GM12878 (cell line): Measurements from ENCODE around the gene BNIP2. TPM values are rescaled to one million over a fixed set of nuclear protein-coding genes. Genes with fewer than 3 reads are reported as not detected.

ENCODE experiments used
- ATAC-seq: fragments of 200-7000 bp; cut with Tn5 transposase; 3 replicates; pipeline ENCODE4 v1.9.1; 2020; ENCODE audit warnings: mild to moderate bottlenecking, moderate library complexity
- BruUV-seq: library from RNA; stranded (reverse); fragments of 400-500 nt; replicated peaks from 2 replicates; lab custom pipeline; 2021; lab: Mats Ljungman, UMichigan
- CTCF ChIA-PET: fragments of 300-600 bp; sonication (Branson Sonifier 250); formaldehyde crosslinking; extraction: SDS; loops from one replicate; lab custom pipeline; 2021; ENCODE audit warnings: inconsistent platforms; lab: Yijun Ruan, JAX
- POLR2A ChIA-PET: fragments of 350-600 bp; formaldehyde crosslinking; extraction: SDS; loops from one replicate; lab custom pipeline; 2021; ENCODE audit warnings: inconsistent platforms; lab: Charles Lee
- RAD21 ChIA-PET: fragments of 300-600 bp; sonication (Branson Sonifier 250); formaldehyde crosslinking; loops from one replicate; lab custom pipeline; 2023; ENCODE audit warnings: antibody characterized with exemption; ENCODE audit not compliant: unreplicated experiment; lab: Charles Lee
- SMC1A ChIA-PET: fragments of 300-600 bp; sonication (Branson Sonifier 250); formaldehyde crosslinking; loops from one replicate; lab custom pipeline; 2023; ENCODE audit not compliant: unreplicated experiment, uncharacterized antibody; lab: Charles Lee
- DNase-seq: peaks from one replicate; pipeline ENCODE4 v3.0.0-alpha.2; 2011; ENCODE audit warnings: low read depth, low spot score
- FAIRE-seq: peaks from 3 replicates; lab custom pipeline; 2011; peaks lifted over from hg19 to GRCh38; lab: Jason Lieb, UNC
- H2AFZ ChIP-seq: 2 replicates; pipeline ENCODE4 v1.6.0; 2011; ENCODE audit warnings: low read depth, low read length, control low read depth; ENCODE audit not compliant: control insufficient read depth
- H3K27ac ChIP-seq: 2 replicates; pipeline ENCODE4 v1.5.1; 2011; ENCODE audit warnings: control low read depth; ENCODE audit not compliant: control insufficient read depth, insufficient read depth
- H3K27me3 ChIP-seq, 2 experiments: replicated peaks in 1 of 2; 2 replicates each; pipeline versions ENCODE4 v1.6.0 to v1.6.1; 2011; ENCODE audit warnings: low read length in 1 of 2; ENCODE audit not compliant: control insufficient read depth in 2 of 2, insufficient read depth in 2 of 2
- H3K36me3 ChIP-seq, 2 experiments: 2 replicates each; pipeline ENCODE4 v1.5.1; 2011; ENCODE audit warnings: low read length in 1 of 2; ENCODE audit not compliant: control insufficient read depth in 2 of 2, insufficient read depth in 2 of 2
- H3K4me1 ChIP-seq: 2 replicates; pipeline ENCODE4 v1.6.1; 2011; ENCODE audit warnings: mild to moderate bottlenecking, low read length, moderate library complexity, mixed read lengths; ENCODE audit not compliant: control insufficient read depth, insufficient read depth
- H3K4me2 ChIP-seq: 2 replicates; pipeline ENCODE4 v1.6.0; 2011; ENCODE audit warnings: control low read depth; ENCODE audit not compliant: control insufficient read depth, insufficient read depth
- H3K4me3 ChIP-seq: fragments of 200-600 bp; sonication (generic); 2 replicates; pipeline ENCODE4 v1.5.1; 2016
- H3K79me2 ChIP-seq: 2 replicates; pipeline ENCODE4 v1.6.0; 2011; ENCODE audit warnings: low read length; ENCODE audit not compliant: control insufficient read depth, insufficient read depth
- H3K9ac ChIP-seq: 2 replicates; pipeline ENCODE4 v1.8.0; 2011; ENCODE audit warnings: low read length, control low read depth, mixed read lengths; ENCODE audit not compliant: control insufficient read depth, insufficient read depth
- H3K9me3 ChIP-seq: replicated peaks from 3 replicates; pipeline ENCODE4 v1.5.1; 2011; ENCODE audit warnings: mild to moderate bottlenecking, low read length; ENCODE audit not compliant: control insufficient read depth, insufficient read depth
- H4K20me1 ChIP-seq: 2 replicates; pipeline ENCODE4 v1.6.0; 2011; ENCODE audit not compliant: control insufficient read depth, insufficient read depth
- ASH2L ChIP-seq: fragments of 300-600, 200-600 bp; sonication (generic); IDR thresholded peaks from 2 replicates; pipeline ENCODE4 v1.6.1; 2017; ENCODE audit warnings: low read depth, mild to moderate bottlenecking, borderline replicate concordance
- CEBPZ ChIP-seq: fragments of 150-350 bp; IDR thresholded peaks from 2 replicates; pipeline ENCODE4 v1.6.1; 2016; ENCODE audit warnings: low read depth, low read length
- IKZF2 ChIP-seq, 2 experiments: fragments of 450-650 bp; IDR thresholded peaks; 2 replicates each; pipeline ENCODE4 v1.6.1; 2017; ENCODE audit warnings: mild to moderate bottlenecking in 2 of 2, moderate library complexity in 2 of 2
- IRF4 ChIP-seq: IDR thresholded peaks from 2 replicates; pipeline ENCODE4 v1.6.1; 2011; ENCODE audit warnings: low read depth, low read length
- MYC ChIP-seq: IDR thresholded peaks from 2 replicates; pipeline ENCODE4 v1.6.1; 2011; ENCODE audit warnings: mild to moderate bottlenecking, low read length, moderate library complexity, inconsistent platforms; ENCODE audit not compliant: insufficient read depth, insufficient replicate concordance, insufficient read length, severe bottlenecking
- NFIC ChIP-seq: IDR thresholded peaks from 2 replicates; pipeline ENCODE4 v1.6.1; 2012; ENCODE audit warnings: low read depth, mild to moderate bottlenecking, inconsistent platforms, low read length, moderate library complexity
- NFYB ChIP-seq: IDR thresholded peaks from 2 replicates; pipeline ENCODE4 v1.6.1; 2011; ENCODE audit warnings: low read depth, mild to moderate bottlenecking, low read length, improper control_type of control experiment, moderate library complexity; ENCODE audit not compliant: insufficient read depth
- RAD51 ChIP-seq: fragments of 450-650 bp; IDR thresholded peaks from 2 replicates; pipeline ENCODE4 v1.6.1; 2016; ENCODE audit warnings: moderate library complexity, mild to moderate bottlenecking, inconsistent platforms
- SIX5 ChIP-seq: IDR thresholded peaks from 2 replicates; pipeline ENCODE4 v1.6.1; 2011; ENCODE audit warnings: mild to moderate bottlenecking, low read depth, low read length, moderate library complexity; ENCODE audit not compliant: severe bottlenecking
- TAF1 ChIP-seq: IDR thresholded peaks from 2 replicates; pipeline ENCODE4 v1.6.1; 2011; ENCODE audit warnings: mild to moderate bottlenecking, low read depth, low read length, borderline replicate concordance
- ZBED1 ChIP-seq: IDR thresholded peaks from 2 replicates; pipeline ENCODE4 v1.6.1; 2016; ENCODE audit warnings: borderline replicate concordance
- ZSCAN29 ChIP-seq: fragments of 450-650 bp; IDR thresholded peaks from 2 replicates; pipeline ENCODE4 v1.6.1; 2017; ENCODE audit warnings: mild to moderate bottlenecking, moderate library complexity
- WGBS: methylation state at CpG from one replicate; pipeline ENCODE4 v1.1.6; 2016; ENCODE audit warnings: low lambda C conversion rate; ENCODE audit not compliant: insufficient replicate concordance, insufficient coverage; ENCODE audit errors: missing lambda C conversion rate; 5-methylcytosine and 5-hydroxymethylcytosine counted together
- in situ Hi-C: fragments of 300-500 bp; cut with MboI; formaldehyde crosslinking; loops from 9 replicates; pipeline ENCODE4 v1.14.3; 2018; ENCODE audit warnings: mixed read lengths
- intact Hi-C: fragments of 100-400 bp; cut with micrococcal nuclease; formaldehyde crosslinking; loops from one replicate; pipeline ENCODE4 v1.14.2; 2022; ENCODE audit not compliant: unreplicated experiment
- polyA plus RNA-seq, 11 experiments: library from polyadenylated mRNA; depleted of rRNA in 4 of 11; unstranded in 6 of 11; stranded (reverse) in 5 of 11; fragments of >200 nt; fragmentation: Nextera tagmentation in 4 of 11; fragmentation: Illumina TruSeq in 1 of 11; extraction: Ambion mirVana in 4 of 11; extraction: Trizol in 1 of 11; gene quantifications; 1 replicate in 1 of 11; 2 replicates in 10 of 11; pipeline versions ENCODE4 v1.2.1 to v1.2.3, GENCODE V29; 2011 to 2016; ENCODE audit warnings: inconsistent platforms in 2 of 11, missing spikeins in 2 of 11, low read depth in 1 of 11
- total RNA-seq, 4 experiments: library from RNA; depleted of rRNA in 3 of 4; stranded (reverse); fragments of >200 nt in 3 of 4; fragmentation: Illumina TruSeq in 1 of 4; extraction: Trizol in 1 of 4; gene quantifications; 2 replicates each; pipeline versions ENCODE4 v1.2.1 to v1.2.3, GENCODE V29; 2013 to 2021
- TF ChIP-seq, protein P1 (sequence below): fragments of 450-650 bp; IDR thresholded peaks from 2 replicates; pipeline ENCODE4 v1.6.1; 2017; ENCODE audit warnings: low read depth, mild to moderate bottlenecking, moderate library complexity
- TF ChIP-seq, protein P2 (sequence below): fragments of 450-650 bp; formaldehyde crosslinking; IDR thresholded peaks from 2 replicates; pipeline ENCODE4 v1.4.0; 2022; ENCODE audit warnings: mild to moderate bottlenecking, moderate library complexity

Gene BNIP2
- total and polyA plus RNA-seq, 10 of the 15 experiments (the other 5 are each of a cell fraction or from before 2014, with no cell fraction given): 29.9 to 122 (median 67.7) TPM

GRCh38 chr15:59738676-59739075 lies 49.6 kb upstream of the BNIP2 start:
- 59% methylated on average over 7 of the region's 7 CpGs for WGBS

More at GRCh38 chr15:59738676-59739075, 49.6 kb upstream of the BNIP2 start:
- Histone ChIP-seq H3K4me3 (no peak overlapping the region), H3K27me3 (no peaks in the 10 kb centered on the region; a peak in 1 of 4 replicates), H3K9ac (no peak overlapping the region), H3K4me1 (no peaks in the 10 kb centered on the region), H3K9me3 (no peaks in the 10 kb centered on the region; the same call in 2 of the 3 replicates), H3K4me2 (no peak overlapping the region), H2AFZ (no peak overlapping the region)
- no peak for DNase-seq
- SMC1A ChIA-PET: no interaction called here
- no TSS peak for BruUV-seq
- in situ Hi-C loops: no loop called here
- intact Hi-C loops: no loop called here
- TF ChIP-seq CEBPZ: no peak
- TF ChIP-seq NFYB: no peak
- TF ChIP-seq NFIC: no peak
- no peak for TF ChIP-seq TAF1
- no peak for TF ChIP-seq ASH2L
- TF ChIP-seq RAD51: no peak
- no peak for TF ChIP-seq IKZF2 (IDR thresholded peaks at IDR 0.05)
- no peak for TF ChIP-seq ZSCAN29
- no peak for TF ChIP-seq IRF4
- no peak for TF ChIP-seq SIX5
- TF ChIP-seq MYC: no peak
- TF ChIP-seq ZBED1: no peak
- TF ChIP-seq, protein P1, sequence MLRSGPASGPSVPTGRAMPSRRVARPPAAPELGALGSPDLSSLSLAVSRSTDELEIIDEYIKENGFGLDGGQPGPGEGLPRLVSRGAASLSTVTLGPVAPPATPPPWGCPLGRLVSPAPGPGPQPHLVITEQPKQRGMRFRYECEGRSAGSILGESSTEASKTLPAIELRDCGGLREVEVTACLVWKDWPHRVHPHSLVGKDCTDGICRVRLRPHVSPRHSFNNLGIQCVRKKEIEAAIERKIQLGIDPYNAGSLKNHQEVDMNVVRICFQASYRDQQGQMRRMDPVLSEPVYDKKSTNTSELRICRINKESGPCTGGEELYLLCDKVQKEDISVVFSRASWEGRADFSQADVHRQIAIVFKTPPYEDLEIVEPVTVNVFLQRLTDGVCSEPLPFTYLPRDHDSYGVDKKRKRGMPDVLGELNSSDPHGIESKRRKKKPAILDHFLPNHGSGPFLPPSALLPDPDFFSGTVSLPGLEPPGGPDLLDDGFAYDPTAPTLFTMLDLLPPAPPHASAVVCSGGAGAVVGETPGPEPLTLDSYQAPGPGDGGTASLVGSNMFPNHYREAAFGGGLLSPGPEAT: no peak
- TF ChIP-seq, protein P2, sequence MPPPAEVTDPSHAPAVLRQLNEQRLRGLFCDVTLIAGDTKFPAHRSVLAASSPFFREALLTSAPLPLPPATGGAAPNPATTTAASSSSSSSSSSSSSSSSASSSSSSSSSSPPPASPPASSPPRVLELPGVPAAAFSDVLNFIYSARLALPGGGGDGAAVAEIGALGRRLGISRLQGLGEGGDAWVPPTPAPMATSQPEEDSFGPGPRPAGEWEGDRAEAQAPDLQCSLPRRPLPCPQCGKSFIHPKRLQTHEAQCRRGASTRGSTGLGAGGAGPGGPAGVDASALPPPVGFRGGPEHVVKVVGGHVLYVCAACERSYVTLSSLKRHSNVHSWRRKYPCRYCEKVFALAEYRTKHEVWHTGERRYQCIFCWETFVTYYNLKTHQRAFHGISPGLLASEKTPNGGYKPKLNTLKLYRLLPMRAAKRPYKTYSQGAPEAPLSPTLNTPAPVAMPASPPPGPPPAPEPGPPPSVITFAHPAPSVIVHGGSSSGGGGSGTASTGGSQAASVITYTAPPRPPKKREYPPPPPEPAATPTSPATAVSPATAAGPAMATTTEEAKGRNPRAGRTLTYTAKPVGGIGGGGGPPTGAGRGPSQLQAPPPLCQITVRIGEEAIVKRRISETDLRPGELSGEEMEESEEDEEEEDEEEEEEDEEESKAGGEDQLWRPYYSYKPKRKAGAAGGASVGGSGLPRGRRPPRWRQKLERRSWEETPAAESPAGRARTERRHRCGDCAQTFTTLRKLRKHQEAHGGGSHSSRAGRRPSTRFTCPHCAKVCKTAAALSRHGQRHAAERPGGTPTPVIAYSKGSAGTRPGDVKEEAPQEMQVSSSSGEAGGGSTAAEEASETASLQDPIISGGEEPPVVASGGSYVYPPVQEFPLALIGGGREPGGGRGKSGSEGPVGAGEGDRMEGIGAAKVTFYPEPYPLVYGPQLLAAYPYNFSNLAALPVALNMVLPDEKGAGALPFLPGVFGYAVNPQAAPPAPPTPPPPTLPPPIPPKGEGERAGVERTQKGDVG (CRISPR knock-in tag): no peak
- TF ChIP-seq, all 136 proteins: peak for 0
- RAD21 ChIA-PET: no interaction called here
- H3K27ac ChIP-seq: no peak overlapping the region
- FAIRE-seq (no peak), ATAC-seq (no peak)
- H3K79me2 ChIP-seq: no peaks in the 10 kb centered on the region
- POLR2A ChIA-PET: no interaction called here
- CTCF ChIA-PET: interaction anchor here (0.8 to 3.0 kb wide), 2 partner anchors 14 to 588 kb away, joined by 3 to 7 read pairs; no protein-coding TSS in a partner anchor
- H3K36me3 ChIP-seq: no peaks in the 10 kb centered on the region
- no peaks in the 10 kb centered on the region for H4K20me1 ChIP-seq
